DOHH2 (cell line): ENCODE measurements around the gene RBM26.

Experiments used
- H3F3A ChIP-seq: fragments of 200-600 bp; sonication (generic), shearing (Covaris generic); 2 replicates; pipeline ENCODE4 v1.6.0; 2016; ENCODE audit warnings: antibody characterized with exemption, mild to moderate bottlenecking; ENCODE audit not compliant: control insufficient read depth, insufficient read depth
- H3K27ac ChIP-seq: fragments of 200-600 bp; sonication (generic); 2 replicates; pipeline ENCODE4 v1.5.1; 2014; ENCODE audit warnings: low read depth, mild to moderate bottlenecking, low read length, moderate library complexity
- H3K27me3 ChIP-seq: fragments of 200-600 bp; sonication (generic); 2 replicates; pipeline ENCODE4 v1.6.1; 2014; ENCODE audit warnings: mild to moderate bottlenecking, low read length, mixed read lengths; ENCODE audit not compliant: control insufficient read depth
- H3K36me3 ChIP-seq: fragments of 200-600 bp; sonication (generic); 2 replicates; pipeline ENCODE4 v1.6.1; 2014; ENCODE audit warnings: mild to moderate bottlenecking, low read length, moderate library complexity, mixed read lengths; ENCODE audit not compliant: control insufficient read depth
- H3K4me1 ChIP-seq: fragments of 200-600 bp; sonication (generic); 2 replicates; pipeline ENCODE4 v1.6.1; 2014; ENCODE audit warnings: mild to moderate bottlenecking, low read length, mixed read lengths; ENCODE audit not compliant: control insufficient read depth
- H3K4me2 ChIP-seq: fragments of 200-600 bp; sonication (generic); 2 replicates; pipeline ENCODE4 v1.6.0; 2014; ENCODE audit warnings: mild to moderate bottlenecking, low read length, moderate library complexity
- H3K4me3 ChIP-seq: fragments of 200-600 bp; sonication (generic); 2 replicates; pipeline ENCODE4 v1.5.1; 2014; ENCODE audit warnings: mild to moderate bottlenecking, low read length, mixed read lengths
- H3K79me2 ChIP-seq: fragments of 200-600 bp; sonication (generic); 2 replicates; pipeline ENCODE4 v1.6.1; 2014; ENCODE audit warnings: mild to moderate bottlenecking, low read length, mixed read lengths; ENCODE audit not compliant: control insufficient read depth
- H3K9me2 ChIP-seq: fragments of 200-600 bp; sonication (generic); replicated peaks from 2 replicates; pipeline ENCODE4 v1.6.1; 2014; ENCODE audit warnings: mild to moderate bottlenecking, low read length, mixed read lengths; ENCODE audit not compliant: control insufficient read depth
- H3K9me3 ChIP-seq: fragments of 200-600 bp; sonication (generic); 2 replicates; pipeline ENCODE4 v1.6.1; 2014; ENCODE audit warnings: antibody characterized with exemption, low read length, mixed read lengths; ENCODE audit not compliant: control insufficient read depth, insufficient read depth
- H4K20me1 ChIP-seq: fragments of 200-600 bp; sonication (generic); 2 replicates; pipeline ENCODE4 v1.6.0; 2014; ENCODE audit warnings: low read depth, mild to moderate bottlenecking, antibody characterized with exemption, low read length, moderate library complexity; ENCODE audit not compliant: control insufficient read depth, insufficient read depth
- CTCF ChIP-seq: fragments of 200-600 bp; sonication (generic); IDR thresholded peaks from one replicate; pipeline ENCODE4 v1.5.1; 2014; ENCODE audit warnings: antibody characterized with exemption, mild to moderate bottlenecking, low read depth, low read length; ENCODE audit not compliant: poor library complexity, severe bottlenecking
- EZH2phosphoT487 ChIP-seq: fragments of 200-600 bp; sonication (generic); IDR thresholded peaks from 2 replicates; pipeline ENCODE4 v1.6.1; 2017; ENCODE audit warnings: borderline replicate concordance, mild to moderate bottlenecking, antibody characterized with exemption, low read length, moderate library complexity, mixed read lengths

RBM26 gene

GRCh38 chr13:79405501-79405830, 589 bp downstream of the RBM26 start:
- H4K20me1 ChIP-seq, result peaks cover 15% of the 10 kb centered on the region; the same call in 1 of the 2 replicates
- peaks cover 53% of the 10 kb centered on the region for H3K4me1 ChIP-seq
- no peaks in the 10 kb centered on the region for H3K9me2 ChIP-seq
- no peak for TF ChIP-seq CTCF
- no peak for TF ChIP-seq EZH2phosphoT487
- peak overlapping the region; percentile 96 for H3K4me3 ChIP-seq
- peak overlapping the region; percentile 84 for H3K27ac ChIP-seq
- no peaks in the 10 kb centered on the region for H3K27me3 ChIP-seq
- no peaks in the 10 kb centered on the region for H3K9me3 ChIP-seq
- 0 out of 2 replicates have a peak, but pooled peaks cover 3% of the 10 kb centered on the region for H3F3A ChIP-seq
- H3K4me2 ChIP-seq, result peak overlapping the region; percentile 90
- peaks cover 82% of the 10 kb centered on the region for H3K79me2 ChIP-seq
- peaks cover 75% of the 10 kb centered on the region for H3K36me3 ChIP-seq

DNA sequence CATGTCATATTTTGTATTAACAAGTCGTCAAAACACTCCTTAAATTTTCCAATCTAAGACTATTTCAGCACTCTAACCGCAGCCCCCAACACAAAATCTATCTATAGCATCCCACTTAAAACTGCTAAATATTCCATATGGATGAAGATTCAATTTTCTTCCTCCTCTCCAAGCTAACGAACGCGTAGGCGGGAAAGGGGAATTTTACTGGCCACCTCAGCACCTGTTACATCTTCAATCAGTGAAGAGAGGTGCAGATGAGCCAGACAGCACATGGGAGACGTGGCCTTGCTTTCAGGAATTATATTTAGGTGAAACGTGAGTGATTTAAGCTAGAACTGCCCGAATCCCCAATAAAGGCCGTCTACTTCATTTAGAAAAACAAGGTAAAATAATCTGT, 1.1 kb downstream of the RBM26 start:
- TF ChIP-seq CTCF (no peak), EZH2phosphoT487 (no peak)
- H3K27me3 ChIP-seq, result no peaks in the 10 kb centered on the region
- H4K20me1 ChIP-seq, result peaks cover 15% of the 10 kb centered on the region; the same call in 1 of the 2 replicates
- peak overlapping the region; percentile 96 for H3K4me3 ChIP-seq
- H3K79me2 ChIP-seq, result peaks cover 87% of the 10 kb centered on the region
- H3K4me1 ChIP-seq, result peaks cover 53% of the 10 kb centered on the region
- H3K4me2 ChIP-seq, result peak overlapping the region; percentile 90
- H3K9me2 ChIP-seq, result no peaks in the 10 kb centered on the region
- H3K36me3 ChIP-seq, result peaks cover 80% of the 10 kb centered on the region
- H3F3A ChIP-seq, result 0 out of 2 replicates have a peak, but pooled peaks cover 3% of the 10 kb centered on the region
- peak overlapping the region; percentile 84 for H3K27ac ChIP-seq
- no peaks in the 10 kb centered on the region for H3K9me3 ChIP-seq

GRCh38 chr13:79404361-79404760, 1.7 kb downstream of the RBM26 start:
- Histone ChIP-seq H3K27me3 (no peaks in the 10 kb centered on the region), H3K36me3 (peaks cover 81% of the 10 kb centered on the region), H3K27ac (peak overlapping the region; percentile 84; the same call in 1 of the 2 replicates), H3K4me1 (peaks cover 53% of the 10 kb centered on the region), H3K9me2 (no peaks in the 10 kb centered on the region), H4K20me1 (peaks cover 15% of the 10 kb centered on the region; the same call in 1 of the 2 replicates), H3K4me3 (peak overlapping the region; percentile 96), H3F3A (0 out of 2 replicates have a peak, but pooled peaks cover 3% of the 10 kb centered on the region), H3K79me2 (peaks cover 94% of the 10 kb centered on the region), H3K4me2 (peak overlapping the region; percentile 90), H3K9me3 (no peaks in the 10 kb centered on the region)
- TF ChIP-seq EZH2phosphoT487, result no peak

GRCh38 chr13:79403113-79403512, 2.9 kb downstream of the RBM26 start:
- Histone ChIP-seq H3F3A (0 out of 2 replicates have a peak, but pooled peaks cover 3% of the 10 kb centered on the region), H3K4me1 (peaks cover 47% of the 10 kb centered on the region), H3K36me3 (peaks cover 88% of the 10 kb centered on the region), H3K4me2 (peak overlapping the region; percentile 90), H3K4me3 (peak overlapping the region; percentile 96), H4K20me1 (peaks cover 15% of the 10 kb centered on the region; the same call in 1 of the 2 replicates), H3K9me3 (no peaks in the 10 kb centered on the region), H3K27me3 (no peaks in the 10 kb centered on the region), H3K79me2 (peaks cover 100% of the 10 kb centered on the region), H3K9me2 (no peaks in the 10 kb centered on the region), H3K27ac (no peak overlapping the region)
- no peak for TF ChIP-seq CTCF
- no peak for TF ChIP-seq EZH2phosphoT487
